COLO668 (cell line): Measurements from ENCODE around the gene IL1A.

Experiments used
- DNase-seq: peaks from one replicate; lab custom pipeline; 2025; ENCODE audit not compliant: unreplicated experiment; lab: John Stamatoyannopoulos, UW

The IL1A gene

GRCh38 chr2:112728029-112728362, 56.3 kb downstream of the IL1A start:
- no peak for DNase-seq

GRCh38 chr2:112727276-112728028, 56.8 kb downstream of the IL1A start:
- DNase-seq = no peak

- peak; percentile 88 for DNase-seq
Measured at GRCh38 chr2:112726487-112727190, 57.7 kb downstream of the IL1A start.

GRCh38 chr2:112725545-112726457, 58.5 kb downstream of the IL1A start:
- no peak for DNase-seq

GRCh38 chr2:112724591-112725525, 59.4 kb downstream of the IL1A start:
- DNase-seq = no peak

- DNase-seq = no peak
Measured at GRCh38 chr2:112723995-112724394, 60.3 kb downstream of the IL1A start.
